Embryonic facial prominence (tissue), 1 donor: ENCODE measurements around the gene CRY2.
"Not testable (repeated sequence)": the region's sequence is repeated elsewhere in the genome, so short reads cannot be mapped to it uniquely, and the experiment has no call there.

Experiments
- DNase-seq: peaks from one replicate; pipeline ENCODE4 v3.0.0-alpha.2; 2016; ENCODE audit errors: extremely low spot score

The CRY2 gene

DNA sequence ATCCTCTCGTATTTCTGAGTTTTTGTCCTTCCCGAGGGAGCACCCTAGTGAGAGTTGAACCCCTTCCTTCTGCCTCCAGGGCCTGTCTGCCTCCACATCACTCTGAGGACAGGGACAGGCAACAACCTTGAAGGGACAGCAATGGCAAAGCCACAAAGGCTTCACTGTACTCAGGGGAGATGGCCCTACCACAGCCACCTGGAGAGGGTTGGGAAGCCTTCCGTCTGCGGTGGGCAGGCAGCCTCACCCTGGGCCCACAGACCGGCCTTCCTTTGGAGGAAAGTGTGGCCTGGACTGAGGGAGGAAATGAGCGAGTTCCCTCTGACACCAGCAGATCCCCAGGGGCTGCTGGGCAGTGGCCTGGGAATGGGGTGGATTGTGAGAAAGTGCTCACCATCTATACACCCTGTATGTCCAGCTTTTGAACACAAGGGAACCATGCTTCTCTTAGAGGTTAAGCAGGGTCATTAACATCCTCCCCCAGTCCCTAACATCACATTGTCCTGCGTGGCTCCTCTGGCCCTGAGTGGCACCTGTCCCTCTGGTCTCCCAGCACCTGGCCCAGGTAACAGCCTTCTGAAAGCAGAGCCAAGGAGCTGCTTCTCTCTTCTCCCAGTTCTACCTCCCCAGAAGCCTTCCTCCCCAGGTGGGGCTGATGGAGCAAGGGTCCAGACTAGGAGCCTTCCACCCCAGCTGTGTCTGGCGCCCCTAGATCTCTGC is 35.5 kb upstream of the CRY2 start:
- DNase-seq: no peak

DNA sequence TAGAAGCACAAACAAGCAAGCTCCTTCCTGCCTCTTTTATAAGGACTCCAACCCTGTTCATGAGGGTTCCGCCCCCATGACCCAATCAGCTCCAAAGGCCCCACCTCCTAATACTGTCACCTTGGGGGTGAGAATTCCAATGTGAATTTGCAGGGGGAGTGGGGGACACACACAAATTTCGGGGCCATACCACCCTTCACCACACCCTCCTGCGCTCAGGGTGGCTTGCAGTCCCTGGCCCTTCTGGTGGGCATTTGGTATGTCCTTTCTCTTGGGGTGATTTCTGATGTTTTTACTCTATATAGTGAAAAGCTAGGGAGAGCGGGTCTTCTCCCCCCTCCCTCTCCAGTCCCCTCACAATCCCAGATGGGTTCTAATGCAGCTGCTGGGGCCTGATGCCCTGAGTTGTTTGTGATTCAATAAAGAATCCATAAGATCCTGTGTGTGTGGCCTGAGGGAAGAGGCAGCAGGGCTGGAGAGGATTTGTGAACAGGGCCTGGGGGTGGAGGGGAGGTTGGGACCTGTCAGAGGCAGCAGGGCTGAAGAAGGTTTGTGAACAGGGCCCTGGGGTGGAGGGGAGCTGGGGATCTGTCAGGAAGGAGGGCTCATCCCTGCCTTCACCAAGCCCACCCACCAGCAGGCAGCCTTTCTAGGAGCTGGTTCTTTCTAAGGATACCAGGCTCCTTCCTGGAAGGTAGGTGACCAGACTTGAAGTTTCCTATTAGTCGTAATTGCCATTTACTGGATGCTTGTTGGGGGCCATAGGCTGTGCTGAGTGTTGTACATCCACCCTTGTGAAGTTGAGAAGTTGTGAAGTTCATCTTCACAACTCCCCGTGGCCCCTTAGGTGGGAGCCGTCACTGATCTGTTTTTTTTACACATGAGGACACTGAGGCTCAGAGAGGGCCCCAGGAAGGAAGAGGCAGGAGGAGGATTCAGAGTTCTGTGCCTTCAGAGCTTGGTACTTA is 34.4 kb upstream of the CRY2 start:
- DNase-seq: no peak

DNA sequence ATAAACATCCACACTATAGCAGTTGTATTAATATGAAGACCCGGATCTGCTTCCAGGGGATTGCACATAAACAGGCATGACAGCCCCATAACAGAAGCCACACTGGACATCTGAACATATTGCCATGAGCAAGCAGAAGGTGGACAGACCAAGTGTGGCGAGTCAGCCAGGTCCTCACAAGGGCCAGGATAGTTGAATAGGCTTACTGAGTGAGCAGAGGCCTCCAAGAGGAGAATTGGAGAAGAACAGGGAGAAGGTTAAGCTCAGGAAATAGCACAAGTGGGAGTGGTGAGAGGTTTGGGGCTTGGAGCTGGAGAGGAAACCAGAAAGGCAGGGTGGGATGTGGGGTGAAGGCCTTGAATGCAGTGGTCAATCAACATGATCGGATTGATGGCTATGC is 31.5 kb upstream of the CRY2 start:
- no peak for DNase-seq

GRCh38 chr11:45816614-45817013 is 30.7 kb upstream of the CRY2 start:
- no peak for DNase-seq

GRCh38 chr11:45817191-45817590 is 30.1 kb upstream of the CRY2 start:
- DNase-seq: no peak

DNA sequence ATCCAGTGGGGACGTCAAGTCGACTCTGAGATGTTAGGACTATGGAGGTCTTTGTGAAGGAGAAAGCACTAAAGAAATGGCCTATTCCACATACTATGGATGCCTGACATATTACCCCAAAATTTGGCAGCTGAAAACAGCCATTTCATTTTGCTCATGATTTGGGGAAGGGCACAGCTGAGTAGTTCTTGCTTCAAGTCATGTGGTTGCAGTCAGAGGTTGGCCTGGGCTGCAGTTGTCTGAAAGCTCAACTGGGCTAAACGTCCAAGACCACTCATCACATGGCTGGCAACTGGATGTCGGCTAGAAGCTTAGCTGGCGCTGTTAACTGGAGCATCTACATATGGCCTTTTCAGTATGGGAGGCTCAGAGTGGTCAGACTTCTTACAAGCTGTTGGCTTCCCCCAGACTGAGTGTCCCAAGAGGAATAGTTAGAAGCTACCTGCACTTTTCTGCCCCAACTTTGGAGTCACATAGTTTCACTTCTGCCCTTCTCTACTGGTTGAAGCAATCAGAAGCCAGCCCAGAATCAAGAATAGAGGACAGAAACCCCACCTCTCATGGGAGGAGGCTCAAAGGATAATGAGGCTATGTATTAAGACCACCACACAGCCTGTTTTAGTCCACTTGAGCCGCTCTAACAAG is 28.2 kb upstream of the CRY2 start:
- DNase-seq: no peak

DNA sequence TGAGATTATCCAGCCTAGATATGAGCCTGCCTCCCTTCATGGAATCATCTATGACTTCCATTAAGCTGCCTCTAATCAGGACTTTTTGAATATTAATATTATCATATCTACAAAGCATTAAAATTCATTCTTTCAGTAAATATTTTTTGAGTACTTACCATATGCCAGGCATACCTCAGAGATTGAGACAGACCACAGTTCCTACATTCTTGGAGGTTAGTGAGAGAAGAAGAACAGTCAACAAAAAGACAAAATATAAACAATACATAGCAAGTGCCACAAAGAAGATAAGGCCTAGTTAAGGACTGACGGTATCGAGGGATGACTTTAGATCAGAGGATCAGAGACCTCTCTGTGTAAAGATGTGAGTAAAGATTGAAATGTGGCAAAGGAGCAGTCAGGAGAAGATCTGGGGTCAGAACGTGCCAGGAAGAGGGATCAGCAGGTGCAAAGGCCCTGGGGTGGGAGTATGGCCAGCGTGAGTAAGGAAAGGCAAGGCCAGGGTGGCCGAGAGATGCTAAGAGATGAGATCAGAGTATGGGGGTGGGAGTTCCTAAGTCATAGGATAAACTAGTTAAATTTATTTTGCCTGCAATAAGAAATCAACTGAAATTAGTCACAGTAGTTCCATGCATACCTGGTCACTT is 26.9 kb upstream of the CRY2 start:
- DNase-seq: no peak

GRCh38 chr11:45826492-45826891 is 20.8 kb upstream of the CRY2 start:
- not testable (repeated sequence) for DNase-seq

DNA sequence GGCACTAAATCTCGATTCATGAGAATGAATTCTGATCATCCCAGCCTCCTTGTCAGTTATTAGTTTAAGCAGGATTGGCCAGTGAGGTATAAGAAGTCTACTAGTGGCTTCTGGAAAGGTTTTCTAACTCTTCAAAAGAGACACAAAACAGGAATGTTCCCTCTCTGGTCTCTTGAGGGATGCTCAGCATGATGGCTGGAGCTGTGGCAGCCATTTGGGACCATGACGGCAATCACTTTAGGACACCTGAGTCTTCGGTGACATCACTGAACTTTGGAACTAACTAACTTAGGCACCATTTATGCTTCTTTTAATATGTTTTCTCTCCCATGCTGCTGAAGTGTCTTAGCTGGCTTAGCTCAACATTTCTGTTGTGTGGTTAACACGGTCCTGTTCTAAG is 20.2 kb upstream of the CRY2 start:
- DNase-seq: no peak

DNA sequence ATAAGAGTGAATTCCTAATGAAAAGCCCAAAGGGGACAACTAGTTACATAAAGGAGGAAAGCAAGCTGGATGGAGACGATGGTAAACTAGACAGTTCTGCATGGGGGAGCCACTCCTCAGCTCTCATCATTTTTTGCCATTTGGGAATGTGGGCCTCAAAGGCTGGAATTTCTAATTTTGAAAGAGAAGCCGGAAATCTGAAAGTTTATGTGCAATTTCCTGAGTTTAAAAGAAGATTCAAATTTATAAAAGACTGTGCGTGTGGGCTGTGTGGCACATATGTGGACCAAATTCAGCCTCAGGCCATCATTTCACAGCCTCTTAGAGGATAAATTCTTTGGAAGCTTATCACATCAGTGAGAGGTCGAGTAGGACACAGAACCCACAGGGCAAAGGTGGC is 18.3 kb upstream of the CRY2 start:
- DNase-seq: no peak

GRCh38 chr11:45830596-45830995 is 16.7 kb upstream of the CRY2 start:
- DNase-seq: no peak

DNA sequence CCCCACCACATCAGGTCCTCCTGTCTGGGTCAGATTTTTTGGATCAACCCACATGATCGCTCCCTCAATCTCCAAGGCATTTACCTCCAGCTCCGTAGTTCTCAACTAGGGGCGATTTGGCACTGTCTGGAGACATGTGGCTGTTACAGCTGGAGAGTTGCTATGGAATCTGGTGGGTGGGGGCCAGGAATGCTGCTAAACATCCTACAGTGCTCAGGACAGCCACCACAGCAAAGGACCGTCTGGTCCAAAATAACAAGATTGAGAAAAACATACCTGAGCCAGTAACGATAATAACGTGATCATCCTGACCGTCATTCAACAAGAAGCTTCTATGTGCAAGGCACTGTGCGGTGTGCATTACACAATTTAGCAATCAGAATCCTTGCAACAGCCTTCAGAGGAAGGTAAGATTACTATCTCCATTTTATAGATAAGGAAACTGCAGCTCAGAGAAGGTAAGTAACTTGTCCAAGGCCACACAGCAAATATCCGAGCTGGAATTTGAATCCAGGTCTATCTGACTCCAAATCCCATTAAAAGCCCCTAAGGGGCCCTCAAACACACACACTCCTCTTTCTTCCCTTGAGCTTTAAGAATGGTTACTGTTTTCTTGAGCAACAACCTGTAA is 14.3 kb upstream of the CRY2 start:
- DNase-seq: no peak

DNA sequence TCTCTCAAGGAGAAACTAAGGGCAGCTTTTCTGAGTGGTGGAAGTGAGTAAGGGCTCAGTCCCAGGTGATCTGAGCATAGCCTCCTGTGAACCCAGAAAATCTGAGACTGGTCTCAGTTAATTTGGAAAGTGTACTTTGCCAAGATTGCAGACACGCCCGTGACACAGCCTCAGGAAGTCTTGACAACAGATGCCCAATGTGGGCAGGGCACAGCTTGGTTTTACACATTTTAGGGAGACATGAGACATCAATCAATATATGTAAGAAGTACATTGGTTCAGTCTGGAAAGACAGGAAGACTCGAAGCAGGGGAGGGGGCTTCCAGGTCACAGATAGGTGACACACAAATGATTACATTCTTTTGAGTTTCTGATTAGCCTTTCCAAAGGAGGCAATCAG is 13.5 kb upstream of the CRY2 start:
- DNase-seq: no peak

DNA sequence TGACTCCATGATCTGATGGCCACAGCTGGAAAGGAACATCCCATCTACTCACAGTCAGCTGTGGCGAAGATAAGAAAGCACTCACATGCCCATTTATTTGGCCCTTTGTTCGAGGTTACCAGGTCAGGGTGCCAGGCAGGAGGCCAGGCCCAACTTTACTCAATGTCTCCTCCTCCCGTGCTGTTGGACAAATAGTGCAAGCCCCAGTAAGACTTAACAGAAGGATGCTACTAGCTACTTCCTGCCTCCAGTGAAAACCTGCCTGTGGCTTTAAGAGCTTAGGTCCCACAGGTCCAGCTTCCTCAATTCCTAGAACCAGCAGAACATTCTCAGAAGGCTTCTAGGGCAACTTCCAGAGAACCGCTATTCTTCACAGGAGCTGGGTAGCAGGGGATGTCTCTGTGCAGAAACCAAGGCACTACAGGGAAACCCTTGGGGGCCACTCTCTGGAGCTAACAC is 12.9 kb upstream of the CRY2 start:
- no peak for DNase-seq

DNA sequence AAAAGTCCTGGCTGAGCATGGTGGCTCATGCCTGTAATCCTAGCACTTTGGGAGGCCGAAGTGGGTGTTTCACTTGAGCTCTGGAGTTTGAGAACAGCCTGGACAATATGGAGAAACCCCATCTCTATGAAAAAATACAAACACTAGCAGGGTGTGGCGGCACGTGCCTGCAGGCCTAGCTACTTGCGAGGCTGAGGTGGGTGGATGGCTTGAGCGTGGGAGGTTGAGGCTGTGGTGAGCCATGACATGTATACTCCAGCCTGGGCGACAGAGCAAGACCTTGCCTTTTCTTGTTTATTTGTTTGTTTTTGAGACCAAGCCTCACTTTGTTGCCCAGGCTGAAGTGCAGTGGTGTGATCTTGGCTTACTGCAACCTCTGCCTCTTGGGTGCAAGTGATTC is 8.1 kb upstream of the CRY2 start:
- no peak for DNase-seq

DNA sequence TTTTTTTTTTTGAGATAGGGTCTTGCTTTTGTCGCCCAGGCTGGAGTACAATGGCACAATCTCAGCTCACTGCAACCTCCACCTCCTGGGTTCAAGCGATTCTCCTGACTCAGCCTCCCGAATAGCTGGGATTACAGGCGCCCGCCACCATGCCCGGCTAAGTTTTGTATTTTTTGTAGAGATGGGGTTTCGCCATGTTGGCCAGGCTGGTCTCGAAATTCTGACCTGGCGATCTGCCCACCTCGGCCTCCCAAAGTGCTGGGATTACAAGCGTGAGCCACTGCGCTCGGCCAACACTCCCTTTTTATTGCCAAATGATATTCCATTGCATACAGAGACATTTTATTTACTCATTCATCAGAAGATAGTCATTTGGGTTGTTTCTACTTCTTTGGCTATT is 7.0 kb upstream of the CRY2 start:
- DNase-seq: not testable (repeated sequence)

GRCh38 chr11:45843158-45843924 is 3.9 kb upstream of the CRY2 start:
- DNase-seq: peak; percentile 84

DNA sequence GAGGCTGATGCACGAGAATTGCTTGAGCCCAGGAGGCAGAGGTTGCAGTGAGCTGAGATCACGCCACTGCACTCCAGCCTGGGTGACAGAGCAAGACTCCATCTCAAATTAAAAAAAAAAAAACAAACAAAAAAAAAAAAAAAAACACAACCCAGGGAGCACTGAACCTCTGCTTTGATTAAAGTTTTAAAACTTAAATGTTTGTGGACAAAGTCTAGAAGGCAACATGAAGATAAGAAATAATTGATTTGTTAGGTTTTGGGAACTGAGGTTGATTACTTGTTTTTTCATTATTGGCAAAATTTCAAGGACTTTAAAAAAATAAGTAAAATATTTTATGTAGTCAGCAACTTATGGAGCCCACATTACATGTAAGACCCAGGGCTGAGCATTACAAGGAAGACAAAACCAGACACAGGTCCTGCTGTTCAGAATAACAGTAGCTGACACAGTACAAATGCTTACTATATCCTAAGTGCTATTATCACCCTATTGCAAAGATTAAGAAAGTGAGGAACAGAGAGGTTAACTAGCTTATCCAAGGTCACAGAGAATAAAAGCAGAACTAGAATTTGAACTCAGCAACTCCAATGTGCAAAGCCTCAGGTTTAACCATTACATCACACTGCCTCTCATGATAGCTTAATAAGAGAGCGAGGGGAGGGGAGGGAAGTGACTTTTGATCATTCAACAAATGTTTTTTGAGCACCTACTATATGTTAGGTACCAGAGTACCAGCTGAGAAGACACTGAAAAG is 2.3 kb upstream of the CRY2 start:
- DNase-seq: no peak

DNA sequence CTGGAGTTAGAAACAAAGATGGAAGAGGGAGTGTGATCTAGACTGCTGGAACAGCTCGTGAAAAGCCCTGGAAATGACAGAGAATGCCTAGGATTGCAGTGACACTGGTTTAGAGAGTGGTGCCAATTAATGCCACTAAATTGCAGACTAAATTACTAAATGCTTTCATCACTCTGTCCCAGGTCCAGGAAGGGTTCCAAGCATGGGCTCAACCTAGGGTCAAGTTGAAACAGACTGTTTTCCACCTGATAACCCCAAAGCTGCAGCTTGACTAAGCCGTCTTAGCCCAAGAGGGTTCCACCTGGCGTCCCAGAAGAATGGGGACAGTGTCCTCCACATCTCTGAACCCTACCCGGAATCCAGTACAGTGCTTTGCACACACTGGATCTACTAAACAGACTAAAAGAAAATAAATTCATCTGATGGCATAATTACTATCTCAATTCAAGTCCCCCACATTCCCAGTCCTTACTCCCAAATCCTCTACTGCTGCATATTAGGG is 1.1 kb upstream of the CRY2 start:
- no peak for DNase-seq

DNA sequence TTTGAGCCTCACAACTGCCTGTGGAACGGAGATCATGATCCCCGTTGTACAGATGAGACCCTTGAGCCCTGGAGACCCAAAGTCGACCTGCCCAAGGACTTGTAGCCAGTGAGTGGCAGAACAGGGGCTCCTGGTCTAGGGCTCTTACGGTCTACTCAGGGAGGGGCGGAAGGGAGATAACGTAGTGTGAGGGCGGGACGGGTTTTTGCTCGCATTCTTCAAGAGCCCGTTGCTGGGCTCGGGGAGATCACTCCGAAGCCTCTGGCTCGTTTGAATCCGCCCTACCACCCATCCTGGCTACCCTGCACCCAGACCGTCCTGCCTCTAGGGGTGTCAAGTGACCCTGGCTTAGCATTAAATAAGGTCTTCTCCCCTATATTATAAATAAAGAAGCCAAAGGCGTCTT is 639 bp downstream of the CRY2 start:
- DNase-seq: peak; percentile 56
